Measurements from ENCODE around the gene TFCP2.

Gene TFCP2

GRCh38 chr12:51152953-51153352 lies 20.0 kb downstream of the TFCP2 start:
- no peak overlapping the region for H3K4me3 ChIP-seq (ENCODE audit: low read depth, low read length, poor library complexity, severe bottlenecking)
- H3K79me2 ChIP-seq (ENCODE audit: insufficient read depth, low read length), result no peaks in the 10 kb centered on the region
- no peaks in the 10 kb centered on the region for H3F3A ChIP-seq (ENCODE audit: insufficient read depth, low read length)
- no peak overlapping the region for H3K4me2 ChIP-seq (ENCODE audit: low read length)
- H3K9me2 ChIP-seq (ENCODE audit: low read depth, low read length), result no peaks in the 10 kb centered on the region
- H4K20me1 ChIP-seq (ENCODE audit: insufficient read depth, low read length), result no peaks in the 10 kb centered on the region
- no peak overlapping the region for H3K27ac ChIP-seq (ENCODE audit: low read depth, low read length, poor library complexity, severe bottlenecking)
- H3K27me3 ChIP-seq (ENCODE audit: insufficient read depth, low read length), result no peaks in the 10 kb centered on the region
- no peaks in the 10 kb centered on the region for H3K9me3 ChIP-seq (ENCODE audit: low read length)
- H3K4me1 ChIP-seq (ENCODE audit: insufficient read depth, low read length, severe bottlenecking), result no peaks in the 10 kb centered on the region
- TF ChIP-seq EZH2 (IDR thresholded peaks at IDR 0.05; ENCODE audit: borderline replicate concordance, low read length) (no peak), CTCF (IDR thresholded peaks at IDR 0.05; ENCODE audit: low read length) (no peak)
- no peaks in the 10 kb centered on the region for H3K36me3 ChIP-seq (ENCODE audit: insufficient read depth, low read length)
- no peak overlapping the region for H3K9ac ChIP-seq (ENCODE audit: low read length)
- H2AFZ ChIP-seq (ENCODE audit: low read length), result no peak overlapping the region

- no peak overlapping the region for H2AFZ ChIP-seq (ENCODE audit: low read length)
- no peaks in the 10 kb centered on the region for H4K20me1 ChIP-seq (ENCODE audit: insufficient read depth, low read length)
- no peak for TF ChIP-seq CTCF (IDR thresholded peaks at IDR 0.05; ENCODE audit: low read length)
- no peaks in the 10 kb centered on the region for H3K9me2 ChIP-seq (ENCODE audit: low read depth, low read length)
- no peaks in the 10 kb centered on the region for H3K9me3 ChIP-seq (ENCODE audit: low read length)
- no peak overlapping the region for H3K4me3 ChIP-seq (ENCODE audit: low read depth, low read length, poor library complexity, severe bottlenecking)
- no peak overlapping the region for H3K27ac ChIP-seq (ENCODE audit: low read depth, low read length, poor library complexity, severe bottlenecking)
- H3F3A ChIP-seq (ENCODE audit: insufficient read depth, low read length), result no peaks in the 10 kb centered on the region
- H3K79me2 ChIP-seq (ENCODE audit: insufficient read depth, low read length), result no peaks in the 10 kb centered on the region
- no peak overlapping the region for H3K9ac ChIP-seq (ENCODE audit: low read length)
- H3K27me3 ChIP-seq (ENCODE audit: insufficient read depth, low read length), result no peaks in the 10 kb centered on the region
- H3K4me1 ChIP-seq (ENCODE audit: insufficient read depth, low read length, severe bottlenecking), result no peaks in the 10 kb centered on the region
- no peaks in the 10 kb centered on the region for H3K36me3 ChIP-seq (ENCODE audit: insufficient read depth, low read length)
- H3K4me2 ChIP-seq (ENCODE audit: low read length), result no peak overlapping the region
Observed at GRCh38 chr12:51150777-51151176, 22.2 kb downstream of the TFCP2 start.

- H2AFZ ChIP-seq (ENCODE audit: low read length), result no peak overlapping the region
- no peaks in the 10 kb centered on the region for H3K79me2 ChIP-seq (ENCODE audit: insufficient read depth, low read length)
Observed at GRCh38 chr12:51147309-51147708, 25.6 kb downstream of the TFCP2 start.

More at GRCh38 chr12:51147309-51147708, 25.6 kb downstream of the TFCP2 start:
- no peak overlapping the region for H3K4me3 ChIP-seq (ENCODE audit: low read depth, low read length, poor library complexity, severe bottlenecking)
- no peak for TF ChIP-seq CTCF (IDR thresholded peaks at IDR 0.05; ENCODE audit: low read length)
- TF ChIP-seq EZH2 (IDR thresholded peaks at IDR 0.05; ENCODE audit: borderline replicate concordance, low read length), result no peak
- no peaks in the 10 kb centered on the region for H3K27me3 ChIP-seq (ENCODE audit: insufficient read depth, low read length)
- H3K27ac ChIP-seq (ENCODE audit: low read depth, low read length, poor library complexity, severe bottlenecking), result no peak overlapping the region
- no peaks in the 10 kb centered on the region for H3K36me3 ChIP-seq (ENCODE audit: insufficient read depth, low read length)
- H3K9me2 ChIP-seq (ENCODE audit: low read depth, low read length), result no peaks in the 10 kb centered on the region
- no peaks in the 10 kb centered on the region for H4K20me1 ChIP-seq (ENCODE audit: insufficient read depth, low read length)
- no peak overlapping the region for H3K4me2 ChIP-seq (ENCODE audit: low read length)
- no peaks in the 10 kb centered on the region for H3K9me3 ChIP-seq (ENCODE audit: low read length)
- H3K9ac ChIP-seq (ENCODE audit: low read length), result no peak overlapping the region
- H3F3A ChIP-seq (ENCODE audit: insufficient read depth, low read length), result no peaks in the 10 kb centered on the region
- H3K4me1 ChIP-seq (ENCODE audit: insufficient read depth, low read length, severe bottlenecking), result no peaks in the 10 kb centered on the region

Data from OCI-LY1 (cell line).